Measurements from ENCODE around the gene TBC1D22A. TPM values are rescaled to one million over a fixed set of nuclear protein-coding genes. Genes with fewer than 3 reads are reported as not detected.
"Not testable (repeated sequence)": the region's sequence is repeated elsewhere in the genome, so short reads cannot be mapped to it uniquely, and the experiment has no call there.

The TBC1D22A gene
- total RNA-seq, 1 donor from 2014 or later: 9.4 TPM

DNA sequence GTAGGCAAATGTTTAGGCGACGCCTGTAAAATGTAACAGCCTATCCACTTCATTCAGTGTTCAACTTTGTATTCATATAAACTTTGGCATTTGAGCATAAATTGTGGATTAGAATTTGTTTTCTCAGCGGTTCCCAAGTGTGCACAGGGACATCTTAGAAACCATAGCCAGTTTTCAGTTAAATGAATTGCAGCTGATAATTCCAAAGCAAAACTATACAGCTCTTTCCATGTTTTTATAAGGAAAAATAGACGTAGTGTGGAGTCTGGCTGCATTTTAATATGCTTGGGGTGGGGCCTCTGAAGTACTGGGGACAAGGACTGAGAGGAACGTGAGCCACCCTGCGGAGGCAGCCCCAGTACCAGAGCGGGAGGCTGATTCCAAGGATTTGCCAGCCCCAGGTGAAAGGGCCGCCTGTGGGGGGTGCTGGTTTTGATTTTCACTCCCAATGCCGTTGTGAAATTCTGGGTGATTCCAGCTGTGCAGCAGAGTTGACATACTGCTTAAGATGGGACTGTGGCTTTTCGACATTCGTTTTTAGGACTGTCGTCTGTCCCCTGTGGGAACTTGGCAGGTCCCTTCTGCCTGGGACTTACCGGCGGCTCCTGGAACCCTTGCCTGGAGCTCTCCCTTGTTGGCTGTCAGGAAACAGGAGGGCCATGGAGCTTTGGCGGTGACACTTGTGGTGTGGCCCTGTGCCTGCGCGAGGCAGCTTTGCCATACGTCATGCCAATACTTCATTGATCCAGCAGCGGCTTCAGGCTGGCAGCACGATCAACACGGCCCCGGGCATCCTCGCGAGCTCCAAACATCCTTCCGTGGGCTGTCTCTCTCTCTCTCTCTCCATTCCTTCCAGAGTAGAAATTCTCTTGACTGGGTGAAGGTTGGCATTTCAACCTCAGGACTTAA, 370.9 kb downstream of the TBC1D22A start:
- no peak for DNase-seq (ENCODE audit: low spot score)

GRCh38 chr22:47134222-47134621, 371.8 kb downstream of the TBC1D22A start:
- no peak for DNase-seq (ENCODE audit: low spot score)

DNA sequence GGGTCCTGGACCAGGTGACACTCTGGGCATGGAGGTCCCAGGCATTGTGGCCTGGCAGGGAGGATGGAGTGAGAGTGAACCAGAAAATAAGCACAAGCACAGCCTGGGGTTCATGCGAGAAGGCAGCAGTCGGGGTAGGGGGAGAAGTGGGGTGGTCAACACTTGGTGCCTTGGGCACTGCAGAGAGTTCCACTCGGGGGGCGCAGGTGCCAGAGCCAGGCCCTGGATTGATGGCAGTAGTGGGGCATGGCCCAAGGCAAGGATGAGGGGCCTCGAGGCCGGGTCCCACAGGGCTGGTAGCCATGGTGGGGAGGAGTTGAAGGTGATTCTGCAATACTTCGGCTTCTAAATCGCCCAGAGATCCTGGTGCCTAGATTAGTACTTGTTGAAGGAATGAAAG, 372.9 kb downstream of the TBC1D22A start:
- no peak for DNase-seq (ENCODE audit: low spot score)

GRCh38 chr22:47136050-47136449, 373.6 kb downstream of the TBC1D22A start:
- no peak for DNase-seq (ENCODE audit: low spot score)

GRCh38 chr22:47136671-47137070, 374.2 kb downstream of the TBC1D22A start:
- no peak for DNase-seq (ENCODE audit: low spot score)

GRCh38 chr22:47139013-47139789, 376.8 kb downstream of the TBC1D22A start:
- no peak for DNase-seq (ENCODE audit: low spot score)

DNA sequence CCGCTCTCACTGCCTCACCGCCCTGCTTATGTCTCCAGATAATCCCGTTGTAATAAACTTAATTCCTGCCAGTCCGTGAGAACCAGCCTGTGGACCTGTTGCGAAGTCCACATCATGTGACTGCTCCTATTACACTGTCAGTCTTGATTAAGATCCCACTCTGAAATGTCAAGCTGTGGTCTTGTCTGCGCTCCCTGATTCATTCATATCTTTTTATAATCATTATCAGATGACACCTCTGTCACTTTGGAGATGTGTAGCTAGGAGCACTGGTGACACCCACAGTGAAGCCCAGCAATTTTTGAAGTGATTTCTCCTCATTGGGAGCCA, 377.3 kb downstream of the TBC1D22A start:
- no peak for DNase-seq (ENCODE audit: low spot score)

DNA sequence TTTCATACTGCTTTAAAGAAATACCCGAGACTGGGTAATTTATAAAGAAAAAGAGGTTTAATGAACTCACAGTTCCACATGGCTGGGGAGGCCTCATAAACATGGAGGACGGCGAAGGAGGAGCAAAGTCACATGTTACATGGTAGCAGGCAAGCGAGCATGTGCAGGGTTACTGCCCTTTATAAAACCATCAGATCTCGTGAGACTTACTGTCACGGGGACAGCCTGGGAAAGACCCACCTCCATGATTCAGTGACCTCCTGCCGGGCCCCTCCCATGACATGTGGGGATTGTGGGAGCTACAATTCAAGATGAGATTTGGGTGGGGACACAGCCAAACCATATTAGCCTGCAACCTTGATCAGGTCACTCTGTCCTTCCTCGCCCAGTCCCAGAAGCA, 378.5 kb downstream of the TBC1D22A start:
- DNase-seq (ENCODE audit: low spot score): not testable (repeated sequence)

DNA sequence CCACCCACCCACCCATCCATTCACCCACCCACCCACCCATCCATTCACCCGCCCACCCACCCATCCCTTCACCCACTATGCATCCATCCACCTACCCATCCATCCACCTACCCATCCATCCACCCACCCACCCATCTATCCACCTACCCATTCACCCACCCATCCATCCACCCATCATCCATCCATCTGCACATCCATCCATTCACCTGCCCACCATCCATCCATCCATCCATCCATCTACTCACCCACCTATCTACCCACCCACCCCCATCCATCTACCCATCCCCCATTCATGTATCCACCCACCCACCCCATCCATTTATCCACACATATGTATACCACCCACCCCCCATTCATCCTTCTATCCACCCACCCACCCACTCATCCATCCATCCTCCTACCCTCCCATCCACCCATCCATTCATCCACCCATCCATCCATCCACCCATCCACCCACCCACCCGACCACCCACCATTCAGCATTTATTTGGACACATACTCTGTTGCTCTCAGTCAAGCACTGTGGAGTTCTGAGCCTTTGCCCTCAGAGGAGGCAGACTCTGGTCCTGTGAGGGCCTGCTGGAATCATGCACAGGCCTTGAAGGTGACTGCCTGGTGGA, 380.1 kb downstream of the TBC1D22A start:
- DNase-seq (ENCODE audit: low spot score): no peak

DNA sequence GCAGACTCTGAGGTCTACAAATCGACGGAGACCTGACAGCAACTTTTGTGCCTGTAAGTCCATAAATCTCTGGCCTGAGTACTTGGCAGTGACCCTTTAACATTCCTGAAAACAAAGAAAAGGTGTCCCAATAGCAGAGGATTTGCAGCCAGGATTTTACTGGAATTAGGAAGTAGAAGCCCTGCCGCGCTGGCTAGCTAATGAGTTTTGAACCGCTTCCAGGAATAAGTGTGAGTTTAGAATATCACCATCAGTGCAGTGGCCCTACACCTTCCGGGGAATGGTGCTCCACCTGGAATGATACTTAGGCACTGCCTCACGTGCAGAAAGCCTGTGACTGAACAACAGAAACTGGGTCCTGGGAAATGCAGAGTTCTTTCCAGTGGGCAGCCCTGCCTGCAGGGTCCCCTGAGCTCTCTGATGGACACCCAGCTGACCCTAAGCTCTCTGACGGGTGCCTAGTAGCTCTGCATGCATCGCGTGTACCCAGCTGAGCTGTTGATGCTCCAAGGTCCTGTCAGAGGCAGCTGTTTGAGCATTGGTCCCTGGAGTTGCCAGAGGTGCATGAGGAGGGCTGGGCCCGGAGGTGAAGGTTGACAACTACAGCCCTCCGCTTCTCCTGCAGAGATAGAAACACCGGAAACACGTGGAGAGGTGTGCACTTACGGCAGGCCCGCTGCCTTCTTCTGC, 380.9 kb downstream of the TBC1D22A start:
- DNase-seq (ENCODE audit: low spot score): no peak

DNA sequence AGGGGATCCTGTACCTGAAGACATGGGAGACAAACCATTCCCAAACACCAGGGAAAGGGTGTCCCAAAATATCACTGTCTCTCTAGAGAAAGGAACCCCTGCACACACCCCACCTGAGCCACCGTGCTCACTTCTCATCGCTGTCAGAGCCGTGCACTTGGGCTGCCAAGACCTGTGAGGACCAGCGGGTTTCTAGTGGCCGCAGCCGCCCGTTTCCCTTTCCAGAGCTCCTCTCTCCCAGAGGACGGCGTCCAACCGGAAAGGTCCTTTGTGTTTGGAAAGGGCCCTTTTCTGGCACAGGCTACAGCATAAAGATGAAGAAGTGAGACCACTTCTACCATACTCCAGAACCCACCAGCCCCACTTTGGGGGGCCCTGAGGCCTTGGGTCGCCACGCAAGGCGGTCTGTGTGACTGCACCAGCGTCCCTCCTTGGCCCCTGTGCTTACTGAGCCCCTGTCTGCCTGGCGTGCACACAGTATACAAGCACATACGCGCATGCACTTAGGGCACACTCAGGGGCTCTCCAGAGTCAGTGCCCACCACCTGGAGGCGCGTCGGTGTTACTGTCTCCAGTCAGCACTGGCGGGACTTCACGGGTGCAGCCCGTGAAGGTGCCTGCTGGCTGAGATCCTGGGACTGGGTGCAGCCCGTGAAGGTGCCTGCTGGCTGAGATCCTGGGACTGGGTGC, 381.8 kb downstream of the TBC1D22A start:
- no peak for DNase-seq (ENCODE audit: low spot score)

- DNase-seq (ENCODE audit: low spot score): no peak
Observed at GRCh38 chr22:47144791-47145425, 382.5 kb downstream of the TBC1D22A start.

- DNase-seq (ENCODE audit: low spot score): no peak
Observed at GRCh38 chr22:47145883-47146282, 383.4 kb downstream of the TBC1D22A start.

DNA sequence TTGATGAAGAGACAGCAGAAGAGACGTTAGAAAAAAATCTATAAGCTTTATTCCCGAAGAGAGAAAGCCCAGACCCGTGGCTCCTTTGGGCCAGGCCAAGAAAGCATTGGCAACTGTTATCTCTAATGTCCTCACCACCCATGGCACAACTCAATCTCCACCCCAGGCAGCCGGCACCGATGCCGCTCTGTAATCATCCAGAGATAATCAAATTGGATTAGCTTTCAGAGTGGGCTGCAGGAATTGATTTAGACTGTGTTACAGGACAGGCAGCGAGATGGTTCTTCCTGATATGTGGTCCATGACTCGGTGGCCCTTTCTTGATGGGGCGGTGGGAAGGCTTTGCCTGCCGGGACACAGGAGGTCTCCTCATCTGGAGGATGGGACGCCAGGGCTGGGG, 383.9 kb downstream of the TBC1D22A start:
- no peak for DNase-seq (ENCODE audit: low spot score)

DNA sequence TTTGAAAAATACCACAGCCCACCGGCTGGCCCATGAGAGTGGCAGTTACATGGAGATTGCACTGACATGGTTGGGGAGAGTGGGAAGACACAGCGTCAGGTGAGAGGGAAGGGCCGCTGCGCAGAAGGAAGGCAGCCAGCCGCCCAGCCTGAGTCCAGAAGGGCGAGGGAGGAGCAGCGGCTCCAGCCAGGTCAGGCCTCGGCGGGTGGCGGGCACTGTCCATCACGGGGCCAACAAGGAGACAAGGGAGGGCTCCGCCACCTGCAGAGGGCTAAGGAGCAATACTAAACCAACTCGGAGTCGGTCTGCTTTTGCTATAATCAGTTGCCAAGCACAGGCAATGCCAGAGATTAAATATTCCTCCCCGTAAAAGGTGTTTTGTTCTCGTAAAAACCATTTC, 384.5 kb downstream of the TBC1D22A start:
- DNase-seq (ENCODE audit: low spot score): no peak

- no peak for DNase-seq (ENCODE audit: low spot score)
Observed at GRCh38 chr22:47147572-47147971, 385.1 kb downstream of the TBC1D22A start.

GRCh38 chr22:47148510-47148909, 386.1 kb downstream of the TBC1D22A start:
- no peak for DNase-seq (ENCODE audit: low spot score)

DNA sequence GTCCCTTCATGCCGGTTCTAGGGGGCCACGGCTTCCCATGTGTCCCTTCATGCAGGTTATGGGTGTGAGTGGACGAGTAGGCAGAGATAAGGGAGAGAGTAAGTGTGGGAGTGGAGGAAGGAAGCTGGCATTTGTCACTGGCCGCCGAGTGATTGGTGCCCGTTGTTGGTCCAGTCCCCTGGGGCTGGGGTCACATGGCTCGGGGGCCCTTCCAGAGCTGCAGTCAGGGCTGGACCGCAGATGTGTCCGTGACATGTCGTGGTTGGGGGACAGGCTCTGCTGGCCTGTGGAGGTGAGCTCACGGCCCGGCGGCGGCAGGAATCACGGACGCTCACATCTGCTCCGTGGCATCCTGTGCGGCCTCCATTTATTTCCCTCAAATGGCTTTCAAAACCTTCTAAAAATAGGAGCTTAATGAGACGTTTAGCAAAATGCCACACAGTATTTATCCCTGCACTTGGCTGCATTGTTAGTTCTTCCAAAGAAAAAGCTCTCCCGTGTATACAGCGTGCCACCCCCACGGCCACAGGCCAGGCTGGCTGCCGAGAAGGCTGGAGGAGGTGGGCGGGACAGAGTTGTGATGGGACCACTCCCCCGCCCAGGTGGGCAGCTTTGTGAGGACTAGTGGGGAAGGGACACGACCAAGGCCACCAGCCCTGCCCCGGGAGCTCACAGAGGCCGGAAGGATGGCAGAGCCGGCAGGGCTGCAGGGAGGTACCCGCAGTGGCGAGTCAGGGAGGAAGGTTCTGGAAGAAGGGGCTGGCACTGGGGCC, 386.7 kb downstream of the TBC1D22A start:
- DNase-seq (ENCODE audit: low spot score): no peak

DNA sequence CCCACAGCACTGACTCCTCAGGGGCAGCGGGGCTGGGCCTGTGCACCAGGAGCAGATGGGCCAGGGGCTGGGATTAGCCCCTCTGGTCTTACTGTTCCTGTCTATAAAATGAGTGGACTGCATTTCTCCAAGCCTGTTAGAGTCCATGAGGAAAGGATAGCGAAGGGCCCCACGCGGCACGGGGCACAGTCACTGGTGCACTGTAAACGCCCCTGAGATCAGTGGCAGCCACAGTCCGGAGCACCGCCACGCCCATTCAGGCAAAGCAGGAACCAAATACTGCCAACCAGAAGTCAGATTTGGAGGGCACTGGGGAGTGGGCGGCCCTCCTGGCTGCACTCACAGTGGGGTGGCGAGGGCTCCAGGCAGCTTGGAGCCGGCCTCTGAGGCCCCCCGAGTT, 387.5 kb downstream of the TBC1D22A start:
- DNase-seq (ENCODE audit: low spot score): no peak

GRCh38 chr22:47150426-47150825, 388.0 kb downstream of the TBC1D22A start:
- no peak for DNase-seq (ENCODE audit: low spot score)
